ENCODE measurements around the gene TRAF3.

DNA sequence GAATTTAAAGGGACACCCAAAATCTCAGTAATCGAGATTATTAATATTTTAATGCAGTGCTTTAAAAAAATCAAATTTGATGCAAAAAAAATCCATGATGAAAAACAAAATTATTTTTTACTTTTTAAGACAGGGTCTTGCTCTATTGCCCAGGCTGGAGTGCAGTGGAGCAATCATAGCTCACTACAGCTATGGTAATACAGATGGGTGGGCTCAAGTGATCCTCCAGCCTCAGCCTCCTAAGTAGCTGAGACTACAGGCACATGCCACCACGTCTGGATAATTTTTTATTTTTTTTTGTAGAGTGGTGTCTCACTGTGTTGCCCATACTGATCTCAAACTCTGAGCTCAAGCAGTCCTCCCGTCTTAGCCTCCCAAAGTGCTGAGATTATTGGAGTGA is 62.9 kb downstream of the TRAF3 start:
- TF ChIP-seq, protein P1, sequence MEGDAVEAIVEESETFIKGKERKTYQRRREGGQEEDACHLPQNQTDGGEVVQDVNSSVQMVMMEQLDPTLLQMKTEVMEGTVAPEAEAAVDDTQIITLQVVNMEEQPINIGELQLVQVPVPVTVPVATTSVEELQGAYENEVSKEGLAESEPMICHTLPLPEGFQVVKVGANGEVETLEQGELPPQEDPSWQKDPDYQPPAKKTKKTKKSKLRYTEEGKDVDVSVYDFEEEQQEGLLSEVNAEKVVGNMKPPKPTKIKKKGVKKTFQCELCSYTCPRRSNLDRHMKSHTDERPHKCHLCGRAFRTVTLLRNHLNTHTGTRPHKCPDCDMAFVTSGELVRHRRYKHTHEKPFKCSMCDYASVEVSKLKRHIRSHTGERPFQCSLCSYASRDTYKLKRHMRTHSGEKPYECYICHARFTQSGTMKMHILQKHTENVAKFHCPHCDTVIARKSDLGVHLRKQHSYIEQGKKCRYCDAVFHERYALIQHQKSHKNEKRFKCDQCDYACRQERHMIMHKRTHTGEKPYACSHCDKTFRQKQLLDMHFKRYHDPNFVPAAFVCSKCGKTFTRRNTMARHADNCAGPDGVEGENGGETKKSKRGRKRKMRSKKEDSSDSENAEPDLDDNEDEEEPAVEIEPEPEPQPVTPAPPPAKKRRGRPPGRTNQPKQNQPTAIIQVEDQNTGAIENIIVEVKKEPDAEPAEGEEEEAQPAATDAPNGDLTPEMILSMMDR (conservative IDR thresholded peaks at IDR 0.05; ENCODE audit: low read depth, low read length), result no peak
- no peak for TF ChIP-seq EZH2 (IDR thresholded peaks at IDR 0.05; ENCODE audit: borderline replicate concordance, low read depth, low read length, poor library complexity, severe bottlenecking)

All from A673 (cell line).